Thyroid gland (tissue), 4 donors: Measurements from ENCODE around the gene ETV6.

Experiments used
- CTCF ChIP-seq, 6 experiments: fragments of 200-600 bp in 3 of 6; fragments of 450-650 bp in 3 of 6; sonication (generic) in 3 of 6; IDR thresholded peaks; one replicate each; pipeline ENCODE4 v1.5.1; 2016 to 2019; ENCODE audit warnings: antibody characterized with exemption in 6 of 6, mild to moderate bottlenecking in 2 of 6, inconsistent platforms in 1 of 6, moderate library complexity in 1 of 6
- POLR2A ChIP-seq, 2 donors: fragments of 450-650 bp; IDR thresholded peaks; one replicate each; pipeline ENCODE4 v1.6.1; 2017; ENCODE audit warnings: antibody characterized with exemption in 2 of 2, mild to moderate bottlenecking in 2 of 2, moderate library complexity in 1 of 2

GRCh38 chr12:11719678-11720099 is 70.2 kb downstream of the ETV6 start:
- TF ChIP-seq CTCF (IDR thresholded peaks at IDR 0.05) = no peak
- no peak for TF ChIP-seq POLR2A (IDR thresholded peaks at IDR 0.05)
